CD4-positive, CD25-positive, alpha-beta regulatory T cell (primary cell): ENCODE results near the gene MZT2B. TPM values are rescaled to one million over a fixed set of nuclear protein-coding genes. Genes with fewer than 3 reads are reported as not detected.
"Not testable (repeated sequence)": the region's sequence is repeated elsewhere in the genome, so short reads cannot be mapped to it uniquely, and the experiment has no call there.

Experiments
- ATAC-seq, 2 donors: fragments of 150-1000 bp; cut with Tn5 transposase; one replicate each; pipeline ENCODE4 v1.10.0; 2021; ENCODE audit warnings: low read depth in 2 of 2, moderate number of reproducible peaks in 2 of 2, moderate library complexity in 1 of 2
- DNase-seq, 3 donors: peaks; one replicate each; pipeline versions ENCODE4 v3.0.0 to v3.0.0-alpha.2; 2012 to 2022; ENCODE audit warnings: mixed read lengths in 1 of 3
- H3K27ac ChIP-seq: one replicate; pipeline ENCODE4 v1.7.0; 2013; ENCODE audit warnings: mild to moderate bottlenecking, low read length; ENCODE audit not compliant: insufficient read depth, poor library complexity, severe bottlenecking
- H3K27me3 ChIP-seq: one replicate; pipeline ENCODE4 v1.7.0; 2013; ENCODE audit warnings: low read length; ENCODE audit not compliant: control insufficient read depth, insufficient read depth
- H3K36me3 ChIP-seq: one replicate; pipeline ENCODE4 v1.7.0; 2013; ENCODE audit warnings: mild to moderate bottlenecking, low read length, moderate library complexity; ENCODE audit not compliant: control insufficient read depth, insufficient read depth
- H3K4me1 ChIP-seq: 2 replicates; pipeline ENCODE4 v1.7.0; 2013; ENCODE audit warnings: mild to moderate bottlenecking, low read length; ENCODE audit not compliant: insufficient read depth, control insufficient read depth, poor library complexity, severe bottlenecking
- H3K4me3 ChIP-seq: one replicate; pipeline ENCODE4 v1.7.0; 2013; ENCODE audit warnings: low read depth, mild to moderate bottlenecking, low read length, moderate library complexity
- H3K9me3 ChIP-seq, 2 experiments: 1 replicate in 1 of 2; 2 replicates in 1 of 2; pipeline ENCODE4 v1.7.0; 2013; ENCODE audit warnings: low read length in 2 of 2, mild to moderate bottlenecking in 1 of 2, moderate library complexity in 1 of 2; ENCODE audit not compliant: control insufficient read depth in 2 of 2
- H3K27ac Mint-ChIP-seq, 3 donors: one replicate each; pipeline ENCODE4 v1.8.0; 2020 to 2022; ENCODE audit warnings: mild to moderate bottlenecking in 3 of 3, mixed read lengths in 3 of 3, moderate library complexity in 2 of 3
- H3K27me3 Mint-ChIP-seq: one replicate; pipeline ENCODE4 v1.8.0; 2022; ENCODE audit warnings: mild to moderate bottlenecking, mixed read lengths
- H3K36me3 Mint-ChIP-seq: one replicate; pipeline ENCODE4 v1.8.0; 2020; ENCODE audit warnings: mixed read lengths
- H3K4me1 Mint-ChIP-seq, 4 donors: one replicate each; pipeline ENCODE4 v1.8.0; 2020 to 2022; ENCODE audit warnings: mixed read lengths in 4 of 4, mild to moderate bottlenecking in 1 of 4
- H3K4me3 Mint-ChIP-seq, 4 donors: one replicate each; pipeline ENCODE4 v1.8.0; 2020 to 2022; ENCODE audit warnings: mild to moderate bottlenecking in 4 of 4, mixed read lengths in 4 of 4, moderate library complexity in 3 of 4
- H3K9me3 Mint-ChIP-seq, 7 donors: one replicate each; pipeline ENCODE4 v1.8.0; 2020 to 2022; ENCODE audit warnings: mixed read lengths in 7 of 7, mild to moderate bottlenecking in 3 of 7, moderate library complexity in 2 of 7
- polyA plus RNA-seq, 4 donors: library from polyadenylated mRNA; unstranded; fragments of 300-500 nt; fragmentation: Illumina TruSeq; gene quantifications; one replicate each; pipeline ENCODE4 v1.2.3, GENCODE V29; 2021
- total RNA-seq: library from RNA; stranded (reverse); gene quantifications from one replicate; pipeline ENCODE4 v1.2.3, GENCODE V29; 2022

Gene MZT2B
- total and polyA plus RNA-seq, 5 donors from 2014 or later: 186 to 259 (median 208) TPM

GRCh38 chr2:130140516-130140915, 41.5 kb upstream of the MZT2B start:
- H3K4me1 Mint-ChIP-seq: peaks cover 0 to 13% (median 0%) of the 10 kb centered on the region in 4 donors
- not testable (repeated sequence) for H3K27me3 Mint-ChIP-seq, H3K27ac ChIP-seq, H3K4me3 Mint-ChIP-seq, H3K36me3 ChIP-seq, H3K4me1 ChIP-seq, H3K4me3 ChIP-seq, H3K9me3 Mint-ChIP-seq, ATAC-seq, H3K27ac Mint-ChIP-seq, H3K9me3 ChIP-seq, DNase-seq, H3K36me3 Mint-ChIP-seq, H3K27me3 ChIP-seq

GRCh38 chr2:130141002-130141401, 41.1 kb upstream of the MZT2B start:
- not testable (repeated sequence) for H3K27ac Mint-ChIP-seq, H3K27me3 ChIP-seq, H3K27me3 Mint-ChIP-seq, H3K36me3 Mint-ChIP-seq, H3K4me3 ChIP-seq, ATAC-seq, H3K4me1 ChIP-seq, H3K9me3 Mint-ChIP-seq, DNase-seq, H3K9me3 ChIP-seq, H3K36me3 ChIP-seq, H3K27ac ChIP-seq, H3K4me3 Mint-ChIP-seq
- peaks cover 0 to 13% (median 0%) of the 10 kb centered on the region in 4 donors for H3K4me1 Mint-ChIP-seq

- H3K9me3 Mint-ChIP-seq, H3K27me3 ChIP-seq, H3K36me3 Mint-ChIP-seq, H3K27ac ChIP-seq, H3K36me3 ChIP-seq, DNase-seq, H3K27ac Mint-ChIP-seq, ATAC-seq, H3K9me3 ChIP-seq, H3K4me1 ChIP-seq, H3K4me3 Mint-ChIP-seq, H3K4me3 ChIP-seq: not testable (repeated sequence)
- peaks cover 0 to 13% (median 0%) of the 10 kb centered on the region in 4 donors for H3K4me1 Mint-ChIP-seq
- H3K27me3 Mint-ChIP-seq: peaks cover 18% of the 10 kb centered on the region
Observed at GRCh38 chr2:130141645-130142370, 40.3 kb upstream of the MZT2B start.

GRCh38 chr2:130142396-130143265, 39.4 kb upstream of the MZT2B start:
- H3K27ac Mint-ChIP-seq, H3K27me3 ChIP-seq, DNase-seq, H3K9me3 ChIP-seq, ATAC-seq, H3K27ac ChIP-seq, H3K4me1 ChIP-seq, H3K9me3 Mint-ChIP-seq, H3K36me3 ChIP-seq, H3K36me3 Mint-ChIP-seq, H3K4me3 ChIP-seq: not testable (repeated sequence)
- H3K4me1 Mint-ChIP-seq: peaks cover 0 to 13% (median 0%) of the 10 kb centered on the region in 4 donors
- H3K4me3 Mint-ChIP-seq: peak overlapping the region in 1 of 4 donors; percentile 69
- H3K27me3 Mint-ChIP-seq: peaks cover 23% of the 10 kb centered on the region

- Mint-ChIP-seq H3K27me3 (peaks cover 20% of the 10 kb centered on the region), H3K4me1 (peaks cover 0 to 13% (median 0%) of the 10 kb centered on the region in 4 donors), H3K4me3 (peak overlapping the region; percentile 64 to 74 (median 70))
- H3K4me3 ChIP-seq, H3K27me3 ChIP-seq, H3K36me3 Mint-ChIP-seq, ATAC-seq, H3K4me1 ChIP-seq, DNase-seq, H3K27ac Mint-ChIP-seq, H3K9me3 Mint-ChIP-seq, H3K36me3 ChIP-seq, H3K27ac ChIP-seq, H3K9me3 ChIP-seq: not testable (repeated sequence)
Observed at GRCh38 chr2:130143266-130144039, 38.6 kb upstream of the MZT2B start.

GRCh38 chr2:130145006-130145414, 37.1 kb upstream of the MZT2B start, which contains the start of gene CCDC74B:
Gene CCDC74B (minus strand): TSS chr2:130145112. CDS start chr2:130144996, 116 bp downstream.
- not testable (repeated sequence) for H3K9me3 Mint-ChIP-seq, H3K36me3 ChIP-seq, H3K9me3 ChIP-seq, H3K4me1 ChIP-seq, H3K36me3 Mint-ChIP-seq, H3K27me3 ChIP-seq, H3K4me3 ChIP-seq, H3K27ac ChIP-seq
- DNase-seq: peak; percentile 38 to 57 (median 40)
- H3K4me3 Mint-ChIP-seq: peak within 1 kb of the TSS; percentile 63 to 87 (median 72)
- H3K4me1 Mint-ChIP-seq: peaks cover 0 to 13% (median 0%) of the 10 kb centered on the region in 4 donors
- peaks cover 20% of the 10 kb centered on the region for H3K27me3 Mint-ChIP-seq
- ATAC-seq: peak; percentile 74 to 78
- peak within 1 kb of the TSS in 1 of 3 donors; percentile 38 for H3K27ac Mint-ChIP-seq

- not testable (repeated sequence) for H3K27ac Mint-ChIP-seq, H3K36me3 Mint-ChIP-seq, H3K9me3 ChIP-seq, H3K4me1 ChIP-seq, H3K4me1 Mint-ChIP-seq, ATAC-seq, H3K27ac ChIP-seq, H3K4me3 Mint-ChIP-seq, H3K9me3 Mint-ChIP-seq, H3K4me3 ChIP-seq, H3K27me3 ChIP-seq, H3K36me3 ChIP-seq, DNase-seq
- peaks cover 17% of the 10 kb centered on the region for H3K27me3 Mint-ChIP-seq
Observed at GRCh38 chr2:130148515-130148914, 33.5 kb upstream of the MZT2B start.
